SH-SY5Y (cell line): Measurements from ENCODE around the gene SOAT2.

ENCODE experiments used
- GATA2 ChIP-seq: IDR thresholded peaks from 2 replicates; pipeline ENCODE4 v1.6.1; 2011; ENCODE audit warnings: mild to moderate bottlenecking, low read depth, low read length
- GATA3 ChIP-seq: IDR thresholded peaks from 2 replicates; pipeline ENCODE4 v1.6.1; 2011; ENCODE audit warnings: low read depth, mild to moderate bottlenecking, low read length, moderate library complexity

DNA sequence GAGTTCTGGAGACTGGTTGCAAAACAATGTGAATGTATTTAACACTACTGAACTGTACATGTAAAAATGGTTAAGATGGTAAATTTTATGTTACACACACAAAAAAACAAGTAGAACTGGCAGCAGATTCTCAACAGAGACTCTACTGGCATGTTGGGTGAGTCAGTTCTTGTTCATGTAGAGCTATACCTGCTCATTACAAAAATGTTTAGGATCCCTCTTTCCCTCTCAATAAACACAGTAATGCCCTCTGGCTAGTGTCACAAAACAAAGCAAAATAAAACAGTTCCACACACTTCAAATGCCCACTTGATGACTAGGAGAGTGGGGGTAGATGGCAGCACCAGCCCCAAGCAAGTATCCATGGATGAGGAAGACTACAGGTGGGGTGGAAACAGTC, 63.6 kb downstream of the SOAT2 start:
- no peak for TF ChIP-seq GATA2
- no peak for TF ChIP-seq GATA3
